Measurements from ENCODE around the gene CRYBG2.
"Not testable (repeated sequence)": the region's sequence is repeated elsewhere in the genome, so short reads cannot be mapped to it uniquely, and the experiment has no call there.

Gene CRYBG2

GRCh38 chr1:26353976-26354820, at the start of gene CRYBG2:
TSS of gene CRYBG2 (minus strand) at chr1:26354130. CDS start at chr1:26346657, 7,473 bp downstream.
- no peak for DNase-seq

GRCh38 chr1:26403656-26404055, 49.7 kb upstream of the CRYBG2 start:
- DNase-seq: no peak

GRCh38 chr1:26401891-26402290, 48.0 kb upstream of the CRYBG2 start:
- DNase-seq: no peak

GRCh38 chr1:26399034-26399433, 45.1 kb upstream of the CRYBG2 start:
- DNase-seq: no peak

- no peak for DNase-seq
Measured at GRCh38 chr1:26395754-26396153, 41.8 kb upstream of the CRYBG2 start.

GRCh38 chr1:26391450-26391849, 37.5 kb upstream of the CRYBG2 start:
- peak; percentile 52 for DNase-seq

- DNase-seq: no peak
Measured at GRCh38 chr1:26389604-26390247, 35.8 kb upstream of the CRYBG2 start.

- no peak for DNase-seq
Measured at GRCh38 chr1:26388791-26389445, 35.0 kb upstream of the CRYBG2 start.

GRCh38 chr1:26387447-26387846, 33.5 kb upstream of the CRYBG2 start:
- no peak for DNase-seq

- not testable (repeated sequence) for DNase-seq
Measured at GRCh38 chr1:26385063-26385462, 31.1 kb upstream of the CRYBG2 start.

GRCh38 chr1:26384076-26384475, 30.1 kb upstream of the CRYBG2 start:
- DNase-seq: no peak

GRCh38 chr1:26378879-26379251, 24.9 kb upstream of the CRYBG2 start:
- DNase-seq: no peak

- peak; percentile 29 for DNase-seq
Measured at GRCh38 chr1:26378088-26378878, 24.4 kb upstream of the CRYBG2 start.

- DNase-seq: no peak
Measured at GRCh38 chr1:26376050-26376449, 22.1 kb upstream of the CRYBG2 start.

GRCh38 chr1:26375081-26375480, 21.2 kb upstream of the CRYBG2 start:
- no peak for DNase-seq

- not testable (repeated sequence) for DNase-seq
Measured at GRCh38 chr1:26374361-26374760, 20.4 kb upstream of the CRYBG2 start.

GRCh38 chr1:26373789-26374188, 19.9 kb upstream of the CRYBG2 start:
- DNase-seq: no peak

GRCh38 chr1:26373281-26373680, 19.4 kb upstream of the CRYBG2 start:
- DNase-seq: no peak

GRCh38 chr1:26372611-26373010, 18.7 kb upstream of the CRYBG2 start, which contains the start of gene ZNF683:
TSS of gene ZNF683 (minus strand) at chr1:26372750. CDS start at chr1:26368571, 4,179 bp downstream.
- not testable (repeated sequence) for DNase-seq

GRCh38 chr1:26372039-26372438, 18.1 kb upstream of the CRYBG2 start:
- DNase-seq: no peak

- no peak for DNase-seq
Measured at GRCh38 chr1:26370591-26371382, 16.9 kb upstream of the CRYBG2 start.

- no peak for DNase-seq
Measured at GRCh38 chr1:26368486-26368885, 14.6 kb upstream of the CRYBG2 start.

Measured in RPMI8226 (cell line).